ENCODE data around the gene TEX36. TPM values are rescaled to one million over a fixed set of nuclear protein-coding genes. Genes with fewer than 3 reads are reported as not detected.
A peak's percentile ranks its signal among the peaks of the same experiment; 100 is the strongest.
"Not testable (repeated sequence)": the region's sequence is repeated elsewhere in the genome, so short reads cannot be mapped to it uniquely, and the experiment has no call there.

TEX36 gene
- total RNA-seq, 1 experiment from 2014 or later: not detected

- no peak for DNase-seq (ENCODE audit: low spot score)
These were observed 9.2 kb upstream of the TEX36 start for GRCh38 chr10:125692196-125692595.

GRCh38 chr10:125691160-125691981 lies 8.4 kb upstream of the TEX36 start:
- peak; percentile 23 for DNase-seq (ENCODE audit: low spot score)

- no peak for DNase-seq (ENCODE audit: low spot score)
These were observed 7.1 kb upstream of the TEX36 start for GRCh38 chr10:125689955-125690569.

- no peak for DNase-seq (ENCODE audit: low spot score)
These were observed 4.7 kb upstream of the TEX36 start for GRCh38 chr10:125687507-125688185.

GRCh38 chr10:125684581-125684980 lies 1.6 kb upstream of the TEX36 start:
- no peak for DNase-seq (ENCODE audit: low spot score)

DNA sequence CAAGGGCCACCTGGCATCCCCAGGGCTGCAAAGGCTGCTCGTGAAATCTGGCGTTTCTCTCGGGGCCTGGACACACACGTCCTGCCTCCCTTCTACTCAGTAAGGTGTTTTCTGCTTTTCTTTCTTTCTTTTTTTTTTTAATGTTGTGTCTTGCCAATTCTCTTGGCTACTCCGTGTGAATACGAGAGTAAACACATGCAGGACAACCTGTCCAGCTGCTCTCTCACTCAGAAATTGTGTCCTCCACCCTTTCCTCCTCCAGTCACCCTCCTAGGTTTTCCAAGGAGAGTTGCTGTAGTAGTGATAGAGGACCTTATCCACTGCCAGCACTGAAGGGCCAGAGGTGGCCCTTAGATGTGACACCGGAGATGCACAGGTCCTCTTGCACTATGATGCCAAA lies 858 bp upstream of the TEX36 start:
- DNase-seq (ENCODE audit: low spot score): no peak

GRCh38 chr10:125679436-125679835 lies 3.5 kb downstream of the TEX36 start:
- no peak for DNase-seq (ENCODE audit: low spot score)

DNA sequence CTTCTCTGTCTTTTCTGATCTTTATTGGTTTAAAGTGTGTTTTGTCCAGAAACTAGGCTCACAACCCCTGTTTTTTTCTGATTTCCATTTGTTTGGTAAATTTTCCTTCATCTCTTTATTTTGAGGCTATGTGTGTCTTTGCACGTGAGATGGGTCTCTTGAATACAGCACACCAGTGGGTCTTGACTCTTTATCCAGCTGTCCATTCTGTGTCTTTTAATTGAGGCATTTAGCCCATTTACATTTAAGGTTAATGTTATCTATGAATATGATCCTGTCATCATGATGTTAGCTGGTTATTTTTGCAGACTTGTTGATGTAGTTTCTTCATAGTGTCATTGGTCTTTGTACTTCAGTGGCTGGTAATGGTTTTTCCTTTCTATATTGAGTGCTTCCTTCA lies 10.1 kb downstream of the TEX36 start:
- no peak for DNase-seq (ENCODE audit: low spot score)

DNA sequence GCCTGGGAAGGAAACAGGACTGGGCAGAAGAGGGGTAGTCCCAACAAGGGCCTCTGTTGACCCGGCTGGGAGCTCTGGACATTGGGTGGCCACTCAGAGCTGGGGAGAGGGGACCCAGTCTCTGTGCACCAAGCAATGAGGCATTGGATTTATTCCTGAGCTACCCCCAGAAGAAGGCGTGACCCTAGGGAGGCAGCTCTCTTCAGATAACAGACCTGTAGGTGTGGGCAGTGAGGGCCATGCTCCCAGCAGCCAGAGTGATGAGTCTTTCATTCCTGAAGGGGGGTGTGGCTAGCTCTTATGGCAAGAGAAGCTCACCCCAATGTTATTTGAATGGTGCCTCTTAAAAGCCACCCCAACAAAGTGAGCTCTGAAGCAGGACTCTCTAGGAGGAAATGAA lies 20.4 kb downstream of the TEX36 start:
- peak; percentile 44 for DNase-seq (ENCODE audit: low spot score)

DNA sequence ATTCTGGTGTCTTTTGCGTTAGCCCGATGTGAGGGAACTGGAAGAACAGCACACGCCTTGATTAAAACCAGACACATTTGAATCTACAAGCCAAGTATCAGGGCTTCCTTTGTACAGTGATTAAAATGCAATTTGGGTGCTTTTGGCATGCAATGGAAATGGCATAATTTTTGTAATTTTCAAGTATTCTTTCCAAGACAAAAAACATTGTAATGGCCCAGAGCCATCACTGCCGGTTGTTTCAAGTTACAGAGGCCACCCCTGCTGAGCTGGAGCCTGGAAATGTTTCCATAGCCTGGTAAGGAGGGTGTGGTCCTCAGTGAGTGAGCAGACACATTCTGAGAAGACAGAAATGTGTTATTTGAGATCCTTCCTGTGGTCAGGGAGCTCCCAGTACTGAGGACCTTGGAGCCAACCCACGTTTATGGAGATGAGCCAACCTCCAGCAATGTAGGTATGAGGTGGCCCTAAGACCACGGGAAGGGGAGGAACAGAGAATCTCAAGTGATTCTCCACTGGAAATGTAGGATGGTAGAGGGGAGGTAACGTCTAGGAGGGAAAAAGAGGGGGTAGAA lies 20.9 kb downstream of the TEX36 start:
- peak; percentile 77 for DNase-seq (ENCODE audit: low spot score)

DNA sequence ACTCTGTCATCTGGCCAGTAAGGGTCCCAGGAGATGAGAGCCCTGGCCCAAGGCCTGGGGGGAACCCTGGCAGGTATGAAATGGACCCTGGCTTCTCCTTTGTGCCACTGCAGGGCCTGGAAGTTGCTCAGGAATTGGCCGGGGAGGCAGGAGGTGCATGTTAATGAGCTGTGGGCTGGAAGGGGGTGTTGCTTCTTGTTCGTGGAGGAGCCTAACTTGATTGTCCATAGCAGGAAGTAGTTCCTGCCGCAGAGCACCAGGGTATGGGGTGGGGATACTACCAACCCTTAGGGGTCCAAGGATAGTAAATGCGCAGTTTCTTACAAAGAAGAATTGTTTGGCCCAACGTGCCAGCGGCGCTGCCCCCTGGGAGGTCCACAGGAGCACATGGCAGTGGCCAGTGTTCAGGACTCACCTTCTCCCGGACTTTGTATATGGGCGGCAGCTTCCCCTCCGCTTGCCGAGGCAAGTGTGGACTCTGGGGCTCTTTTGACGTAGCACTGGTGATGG lies 21.5 kb downstream of the TEX36 start:
- DNase-seq (ENCODE audit: low spot score): no peak

GRCh38 chr10:125659071-125659470 lies 23.9 kb downstream of the TEX36 start:
- DNase-seq (ENCODE audit: low spot score): no peak

DNA sequence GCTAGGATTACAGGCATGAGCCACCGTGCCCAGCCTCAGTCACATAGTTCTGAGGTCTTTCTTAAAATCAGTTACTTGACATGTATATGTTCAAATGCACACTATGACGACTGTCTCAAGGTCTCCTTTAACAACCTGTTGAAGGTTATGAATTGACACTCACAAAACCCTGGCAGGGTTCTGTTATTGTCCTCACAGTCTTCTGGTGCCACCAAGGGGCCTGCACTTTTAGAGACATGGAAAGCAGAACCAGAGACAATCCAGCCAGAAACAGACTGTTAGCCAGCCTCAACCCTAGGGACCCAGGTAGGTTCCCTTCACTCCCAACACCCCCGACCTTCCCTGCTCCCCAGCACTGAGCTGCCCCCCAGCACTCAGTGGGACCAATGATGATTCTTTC lies 26.4 kb downstream of the TEX36 start:
- no peak for DNase-seq (ENCODE audit: low spot score)

DNA sequence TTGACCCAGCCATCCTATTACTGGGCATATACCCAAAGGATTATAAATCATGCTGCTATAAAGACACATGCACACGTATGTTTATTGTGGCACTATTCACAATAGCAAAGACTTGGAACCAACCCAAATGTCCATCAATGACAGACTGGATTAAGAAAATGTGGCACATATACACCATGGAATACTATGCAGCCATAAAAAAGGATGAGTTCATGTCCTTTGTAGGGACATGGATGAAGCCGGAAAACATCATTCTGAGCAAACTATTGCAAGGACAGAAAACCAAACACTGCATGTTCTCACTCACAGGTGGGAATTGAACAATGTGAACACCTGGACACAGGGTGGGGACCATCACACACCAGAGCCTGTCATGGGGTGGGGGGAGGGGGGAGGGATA lies 29.9 kb downstream of the TEX36 start:
- DNase-seq (ENCODE audit: low spot score): not testable (repeated sequence)

DNA sequence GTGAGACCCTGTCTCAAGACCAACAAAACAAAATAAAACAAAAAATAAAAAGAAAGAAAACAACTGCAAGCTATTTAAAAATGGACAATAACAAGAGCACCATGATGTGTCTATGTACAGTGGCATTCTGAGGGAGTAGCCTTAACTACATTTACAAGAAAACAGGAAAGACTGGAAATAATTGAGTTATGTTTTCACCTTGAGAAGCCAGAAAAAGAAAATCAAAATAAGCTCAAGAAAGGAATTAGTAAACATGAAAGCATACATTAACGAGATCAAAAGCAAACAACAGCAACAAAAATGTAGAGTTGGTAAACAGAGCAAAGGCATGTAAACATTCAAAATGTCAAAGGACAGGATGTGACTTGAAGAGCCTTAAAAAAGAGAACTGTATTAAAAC lies 36.7 kb downstream of the TEX36 start:
- DNase-seq (ENCODE audit: low spot score): no peak

DNA sequence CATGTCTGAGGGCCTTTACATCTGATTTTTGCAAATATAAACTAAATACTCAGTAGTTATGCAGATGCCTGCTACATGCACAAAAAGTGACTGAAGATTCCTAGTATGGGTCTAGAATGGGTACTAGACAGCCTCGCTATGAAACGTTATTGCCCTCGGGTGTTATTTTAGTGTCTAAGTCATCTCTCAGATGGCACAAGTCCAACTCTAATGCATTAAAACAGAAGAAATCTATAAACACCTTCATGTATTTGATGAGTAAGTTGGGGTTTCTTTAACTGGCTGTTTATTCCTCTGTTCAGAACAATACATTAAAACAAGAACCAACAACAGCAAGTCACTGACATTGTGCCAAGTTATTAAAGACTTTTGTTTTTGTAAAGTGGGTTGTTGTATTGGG lies 41.6 kb downstream of the TEX36 start:
- no peak for DNase-seq (ENCODE audit: low spot score)

GRCh38 chr10:125640653-125641052 lies 42.3 kb downstream of the TEX36 start:
- DNase-seq (ENCODE audit: low spot score): no peak

DNA sequence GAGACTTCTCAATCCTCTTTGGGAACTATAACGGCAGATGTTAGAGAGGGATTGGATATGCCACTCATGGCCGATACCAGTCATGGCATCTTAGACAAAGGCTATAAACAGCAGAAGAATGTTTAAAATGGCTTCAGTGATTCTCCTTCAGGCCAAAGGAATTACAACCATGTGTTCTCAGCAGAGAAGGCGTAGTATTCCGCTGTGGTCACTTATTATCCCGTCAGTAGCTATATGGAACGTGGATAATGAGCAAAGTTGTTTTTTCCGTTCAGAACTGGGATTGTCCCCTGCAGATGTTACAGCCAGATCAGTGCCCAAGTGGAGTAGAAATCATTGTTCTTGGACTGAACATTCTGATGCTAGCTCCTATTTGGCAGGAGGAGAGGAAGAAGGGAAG lies 43.1 kb downstream of the TEX36 start:
- no peak for DNase-seq (ENCODE audit: low spot score)

- no peak for DNase-seq (ENCODE audit: low spot score)
These were observed 44.4 kb downstream of the TEX36 start for GRCh38 chr10:125638555-125638954.

DNA sequence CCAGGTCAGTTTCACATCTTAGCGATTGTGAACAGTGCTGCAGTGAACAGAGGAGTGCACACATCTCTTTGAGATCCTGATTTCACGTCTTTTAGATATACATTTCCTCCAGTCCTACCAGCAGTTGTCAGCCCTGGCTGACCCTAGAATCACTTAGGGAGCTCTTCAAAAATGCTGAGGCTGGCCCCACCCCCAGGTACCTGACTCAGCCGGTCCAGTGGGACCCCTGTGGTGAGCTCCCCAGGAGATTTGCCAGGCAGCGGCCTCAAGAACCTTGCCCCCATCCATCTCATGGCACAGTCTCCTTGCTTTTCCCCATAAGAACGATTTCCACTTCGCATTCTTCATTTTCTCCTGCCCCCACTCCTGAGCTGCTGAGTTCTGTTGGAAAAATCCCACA lies 45.5 kb downstream of the TEX36 start:
- DNase-seq (ENCODE audit: low spot score): no peak

DNA sequence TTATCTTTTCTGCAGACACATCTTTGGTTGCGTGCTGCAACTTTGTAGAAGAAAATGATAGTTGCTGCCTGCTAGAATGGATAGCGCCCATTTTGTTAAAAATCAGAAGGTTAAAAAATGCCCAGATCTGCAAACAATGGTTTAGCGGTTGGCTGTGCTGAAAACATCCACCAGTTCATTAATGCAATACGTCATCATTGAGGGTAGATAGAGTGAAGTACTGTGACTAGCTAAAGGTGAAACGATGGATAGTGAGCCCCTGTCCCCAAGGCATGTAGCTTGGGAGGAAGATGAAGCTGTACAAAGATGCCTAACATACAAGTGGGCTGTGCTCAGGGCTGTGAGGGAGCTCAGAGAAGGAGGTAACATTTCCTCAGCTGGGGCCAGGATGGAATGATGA lies 48.4 kb downstream of the TEX36 start:
- DNase-seq (ENCODE audit: low spot score): no peak

- peak; percentile 31 for DNase-seq (ENCODE audit: low spot score)
These were observed 49.4 kb downstream of the TEX36 start for GRCh38 chr10:125633517-125633999.
